Islet of Langerhans (tissue), 1 donor: ENCODE data around the gene BCOR.

Source experiments
- FAIRE-seq: peaks from one replicate; lab custom pipeline; 2011; peaks lifted over from hg19 to GRCh38; lab: Jason Lieb, UNC

BCOR gene

DNA sequence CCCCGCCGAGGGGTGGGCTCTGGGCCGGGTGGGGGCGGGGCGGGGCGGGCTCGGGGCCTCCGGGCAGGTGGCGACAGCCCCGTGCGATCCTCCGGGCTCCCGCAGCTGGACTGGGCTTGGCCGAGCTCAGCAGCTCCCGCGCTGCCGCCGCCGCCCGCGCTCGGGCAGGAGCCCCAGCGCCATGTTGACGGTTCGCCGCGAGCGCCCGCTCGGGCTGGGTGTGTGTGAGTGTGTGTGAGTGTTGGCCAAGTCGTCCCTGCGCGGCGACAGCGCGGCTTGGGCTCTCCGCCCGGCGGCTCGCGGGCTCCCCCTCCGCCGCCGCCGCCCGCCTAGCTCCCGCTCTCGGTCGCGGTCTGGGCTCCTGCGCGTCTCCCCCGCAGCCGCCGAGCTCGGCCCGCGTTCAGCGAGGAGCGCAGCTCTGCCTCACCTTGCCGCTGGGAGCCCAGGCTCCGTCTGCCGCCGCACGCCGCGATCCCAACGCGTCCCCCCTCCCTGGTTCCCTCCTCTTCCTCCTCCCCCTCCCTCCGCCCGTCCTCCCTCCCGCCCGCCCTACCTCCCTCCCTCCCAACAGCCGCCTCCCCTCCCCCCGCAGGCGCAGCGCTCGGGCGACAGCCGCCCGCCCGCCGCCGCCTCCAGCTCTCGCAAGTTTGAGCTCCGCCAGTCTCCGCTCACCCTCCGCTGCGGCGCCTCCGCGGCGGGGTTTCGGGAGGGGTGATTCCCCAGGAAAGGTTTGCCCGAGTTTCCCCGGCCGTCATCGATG is at the start of gene BCOR:
TSS of gene BCOR (minus strand) at position 455 of the 760 bp plus-strand sequence. CDS start 20,029 bp downstream, outside the sequence.
- FAIRE-seq, result no peak

DNA sequence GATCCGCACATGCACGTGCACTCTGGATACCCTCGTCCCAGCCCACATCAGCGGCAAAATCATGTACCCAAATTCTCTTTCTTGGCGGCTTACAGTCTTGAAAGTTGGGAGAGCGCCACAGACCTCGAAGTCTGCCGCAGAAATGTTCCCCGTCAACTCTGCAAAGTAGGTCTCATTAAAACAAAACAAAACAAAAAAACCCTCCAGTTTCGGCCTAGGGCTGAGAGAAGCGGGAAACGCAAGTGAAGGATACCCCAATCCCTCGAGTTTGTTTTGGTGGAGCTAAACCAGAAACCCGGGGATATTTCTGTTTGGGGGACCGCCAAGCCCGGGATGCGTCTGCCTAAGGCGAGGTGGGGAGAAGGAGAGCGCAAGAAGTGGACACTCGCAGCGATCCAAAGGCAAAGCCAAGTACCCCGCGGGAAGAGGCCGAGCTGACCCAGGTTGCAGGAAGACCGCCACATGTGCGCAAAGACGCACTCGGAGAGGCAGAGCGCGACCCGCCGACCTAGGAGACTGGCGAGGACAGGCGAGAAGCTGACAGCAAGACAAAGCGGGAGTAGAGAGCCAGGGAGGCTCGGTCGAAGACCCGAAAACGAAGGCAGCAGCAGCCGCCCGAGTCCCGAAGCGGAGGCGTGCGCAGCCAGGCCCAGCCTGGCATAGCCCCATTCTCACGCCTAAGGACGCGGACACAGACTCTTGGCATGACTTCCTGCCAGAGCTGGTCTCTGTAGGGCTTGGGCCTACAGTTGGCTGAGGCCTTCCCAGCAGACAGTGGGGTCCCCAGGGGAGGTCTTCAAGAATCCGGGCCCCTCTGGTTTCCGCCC is 49.6 kb upstream of the BCOR start:
- FAIRE-seq, result no peak

DNA sequence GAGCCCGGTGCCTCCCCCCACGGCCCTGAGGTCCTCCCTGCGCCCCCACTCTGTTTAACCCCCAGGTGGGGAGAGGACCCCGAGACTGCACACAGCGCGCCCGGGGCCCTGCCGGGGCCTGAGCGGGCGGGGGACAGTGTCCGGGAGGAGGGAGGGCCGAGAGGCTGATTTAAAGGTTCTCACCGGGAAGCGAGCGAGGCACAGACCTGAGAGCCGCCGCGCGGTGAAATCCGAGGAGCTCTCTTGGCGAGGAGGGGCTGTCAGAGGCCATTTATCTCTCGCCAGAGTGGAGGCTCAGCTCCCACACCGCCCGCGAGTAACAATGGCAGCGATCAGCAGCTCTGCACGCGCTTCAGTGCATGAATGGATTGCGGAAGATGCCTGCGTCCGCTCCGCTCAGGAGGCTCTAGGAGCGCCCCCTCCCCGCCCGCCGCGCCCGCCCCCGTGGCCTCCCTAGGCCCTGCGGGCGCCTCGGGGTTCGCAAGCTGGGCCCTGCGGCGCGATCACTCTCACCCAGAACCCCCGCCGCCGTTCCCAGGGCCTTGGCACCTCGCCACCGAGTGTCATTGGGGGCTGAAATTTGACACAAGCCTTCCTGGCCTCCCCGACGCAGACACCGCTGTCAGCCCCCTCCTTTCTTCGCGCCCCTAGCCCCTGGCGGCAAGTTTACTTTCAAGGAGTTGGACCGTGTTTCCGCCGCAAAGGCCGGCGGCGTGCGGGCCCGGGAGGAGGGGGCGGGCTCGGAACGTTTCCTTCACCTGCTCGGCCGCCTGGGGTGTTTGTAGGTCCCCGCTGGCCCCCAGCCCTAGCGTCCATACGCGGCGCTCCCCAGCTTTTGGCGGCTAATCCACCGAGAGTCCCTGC is 48.7 kb upstream of the BCOR start:
- FAIRE-seq, result no peak

DNA sequence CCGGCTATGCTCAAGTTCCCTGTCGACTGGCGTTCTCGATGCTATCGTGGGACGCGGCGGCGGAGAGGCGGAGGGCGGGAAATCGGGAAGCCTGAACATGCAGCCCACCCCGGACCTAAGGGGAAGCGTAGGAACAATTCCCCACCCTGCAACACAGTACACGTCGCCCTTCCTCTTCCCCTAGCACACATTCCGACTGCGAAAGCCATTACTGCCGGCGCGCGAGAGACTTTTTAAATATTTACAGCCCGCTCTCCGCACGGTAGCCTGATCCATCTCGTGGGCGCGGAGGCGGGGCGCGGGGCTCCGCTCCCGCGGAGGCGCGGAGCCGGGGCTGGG is 48.1 kb upstream of the BCOR start:
- no peak for FAIRE-seq

DNA sequence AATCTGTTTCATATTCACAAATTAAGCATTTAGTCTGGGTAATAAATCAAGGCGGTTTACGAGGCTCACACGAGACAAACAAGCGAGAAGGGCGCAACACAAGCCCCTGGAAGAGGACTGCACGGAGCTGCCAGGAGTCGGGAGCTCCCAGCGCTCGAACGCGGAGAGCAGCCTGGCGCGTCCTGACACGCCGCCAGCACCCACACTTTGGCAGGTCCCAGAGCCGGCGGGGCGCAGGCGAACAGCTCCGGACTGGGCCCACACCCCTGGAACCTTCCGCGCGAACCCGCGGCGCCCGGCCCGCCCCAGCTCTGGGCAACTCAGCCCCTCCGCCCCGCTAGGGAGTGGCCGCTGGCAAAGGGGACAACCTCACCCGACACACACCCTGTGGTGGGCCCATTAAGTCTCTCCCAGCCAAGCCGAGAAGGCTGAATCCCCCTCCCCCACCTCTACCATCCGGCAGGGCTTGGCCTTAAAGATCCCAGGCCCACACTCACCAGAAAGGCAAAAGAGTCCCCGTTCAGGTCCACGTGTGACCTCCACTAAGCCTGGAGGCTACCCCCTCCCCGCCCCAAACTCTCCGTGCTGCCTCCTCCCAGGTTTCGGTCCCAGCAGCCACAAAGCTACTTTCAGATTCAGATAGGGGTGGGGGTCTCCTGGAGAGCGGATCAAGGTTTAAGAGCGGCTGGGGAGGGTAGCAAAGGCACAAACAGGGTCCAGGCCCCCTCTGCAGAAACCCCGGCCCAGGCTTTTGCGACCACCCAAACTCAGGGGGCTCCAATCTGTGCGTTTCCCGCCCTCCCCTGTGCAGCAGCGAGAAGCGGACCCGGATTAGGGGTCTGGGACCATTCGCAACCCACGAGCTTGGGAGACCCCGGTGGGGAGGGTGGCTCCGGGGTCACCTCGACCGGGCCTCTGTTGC is 47.5 kb upstream of the BCOR start:
- no peak for FAIRE-seq

GRCh38 chrX:40144576-40144975 is 46.8 kb upstream of the BCOR start:
- FAIRE-seq, result no peak

- FAIRE-seq, result no peak
Measured at GRCh38 chrX:40143987-40144386, 46.2 kb upstream of the BCOR start.

DNA sequence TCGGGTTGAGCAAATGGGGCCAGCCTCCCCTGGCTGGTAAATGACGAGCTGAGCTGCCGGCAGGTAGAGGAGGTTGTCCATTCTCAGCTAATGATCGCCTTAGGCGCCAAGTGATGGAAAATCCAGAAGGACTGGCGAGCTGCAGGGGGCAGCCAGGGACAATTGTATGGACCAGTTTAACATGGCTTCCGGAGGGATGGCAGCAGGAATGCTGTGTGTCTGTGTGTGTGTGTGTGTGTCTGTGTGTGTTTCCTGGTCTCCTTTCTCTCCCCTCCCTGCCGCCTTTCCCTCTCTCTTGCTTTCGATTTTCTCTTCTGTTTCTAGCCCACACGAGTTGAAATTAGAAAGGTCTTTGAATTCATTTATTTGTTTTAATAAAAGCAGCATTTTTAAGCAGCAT is 45.2 kb upstream of the BCOR start:
- FAIRE-seq, result no peak

DNA sequence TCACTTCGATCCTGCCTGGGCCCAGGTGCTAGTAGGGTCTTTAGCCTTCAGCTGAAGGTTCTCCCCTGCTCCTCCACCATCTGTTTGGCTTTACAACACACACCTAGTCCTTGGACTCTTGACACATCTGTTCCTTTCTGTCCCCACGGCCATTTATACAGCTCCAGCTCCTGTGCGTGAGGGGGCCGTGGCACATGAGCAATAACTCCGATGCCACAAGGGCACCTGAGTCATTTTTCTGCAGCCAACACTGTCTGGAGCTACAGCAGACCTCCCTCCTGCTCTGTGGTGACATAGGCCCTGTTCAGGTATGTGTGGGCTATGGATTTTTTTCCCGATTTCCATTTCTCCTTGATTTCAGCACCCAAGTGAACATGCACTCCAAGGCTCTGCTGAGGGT is 44.7 kb upstream of the BCOR start:
- no peak for FAIRE-seq

DNA sequence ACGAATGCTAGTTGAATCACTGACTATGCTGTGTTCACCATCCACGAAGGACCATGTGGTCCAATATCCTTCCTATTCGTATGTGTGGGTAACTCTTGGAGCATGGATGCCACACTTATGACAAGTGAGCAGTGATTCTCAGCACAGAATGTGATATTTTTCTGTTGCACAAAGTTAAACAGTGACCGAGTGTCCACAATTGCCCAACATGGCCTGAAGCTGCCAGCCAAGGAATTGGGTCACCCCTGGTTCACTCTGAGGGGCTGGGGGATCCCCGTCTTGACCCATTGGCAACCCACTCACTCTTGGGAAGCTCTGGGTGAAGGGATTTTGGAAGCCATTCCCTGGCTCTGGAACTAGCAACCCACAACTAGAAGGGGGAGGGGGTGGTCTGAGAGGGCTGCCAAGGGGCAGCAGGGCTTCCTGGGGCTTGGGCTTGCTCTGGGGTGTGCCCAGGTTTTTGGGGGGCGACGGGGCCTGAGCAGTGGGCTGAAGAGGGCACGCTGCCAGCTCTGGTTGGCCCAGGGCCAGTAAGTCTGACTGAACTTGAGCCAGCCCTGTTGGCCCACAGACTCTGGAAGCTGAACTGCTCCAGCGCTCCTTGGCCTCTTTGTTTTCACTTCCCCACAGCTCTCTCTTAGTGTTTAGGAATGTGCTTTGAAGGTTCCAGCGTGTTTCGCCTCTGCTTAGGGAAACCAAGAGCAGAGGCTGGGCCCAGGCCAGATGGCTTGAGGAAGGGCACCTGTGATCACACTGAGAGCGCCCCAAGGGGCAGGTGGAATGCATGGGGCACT is 43.1 kb upstream of the BCOR start:
- FAIRE-seq, result no peak

- FAIRE-seq, result no peak
Measured at GRCh38 chrX:40132751-40133150, 35.0 kb upstream of the BCOR start.

- no peak for FAIRE-seq
Measured at GRCh38 chrX:40131654-40132337, 34.0 kb upstream of the BCOR start.

GRCh38 chrX:40130207-40130606 is 32.4 kb upstream of the BCOR start:
- FAIRE-seq, result no peak

- no peak for FAIRE-seq
Measured at GRCh38 chrX:40127052-40127451, 29.3 kb upstream of the BCOR start.

DNA sequence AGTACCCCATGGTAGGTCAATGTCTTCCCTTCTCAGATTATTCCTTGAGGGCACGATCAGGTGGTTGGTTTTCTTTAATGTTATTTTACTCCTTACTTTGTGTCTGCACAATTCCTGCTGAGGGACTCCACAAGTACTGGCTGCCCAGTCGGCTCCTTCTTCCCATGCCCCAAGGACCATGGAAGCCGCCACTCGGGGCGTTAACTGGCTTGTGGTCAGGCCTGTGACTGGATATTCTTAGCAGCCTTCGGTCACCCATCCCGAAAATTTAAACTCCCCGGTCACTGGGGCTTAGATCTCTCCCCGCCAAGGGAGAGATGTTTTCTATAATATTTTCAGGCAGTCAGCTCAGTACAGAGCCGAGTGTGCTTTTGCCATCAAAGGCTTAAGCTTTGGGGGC is 24.7 kb upstream of the BCOR start:
- FAIRE-seq, result no peak

- no peak for FAIRE-seq
Measured at GRCh38 chrX:40121618-40122017, 23.9 kb upstream of the BCOR start.

GRCh38 chrX:40120838-40121580 is 23.3 kb upstream of the BCOR start:
- FAIRE-seq, result no peak

DNA sequence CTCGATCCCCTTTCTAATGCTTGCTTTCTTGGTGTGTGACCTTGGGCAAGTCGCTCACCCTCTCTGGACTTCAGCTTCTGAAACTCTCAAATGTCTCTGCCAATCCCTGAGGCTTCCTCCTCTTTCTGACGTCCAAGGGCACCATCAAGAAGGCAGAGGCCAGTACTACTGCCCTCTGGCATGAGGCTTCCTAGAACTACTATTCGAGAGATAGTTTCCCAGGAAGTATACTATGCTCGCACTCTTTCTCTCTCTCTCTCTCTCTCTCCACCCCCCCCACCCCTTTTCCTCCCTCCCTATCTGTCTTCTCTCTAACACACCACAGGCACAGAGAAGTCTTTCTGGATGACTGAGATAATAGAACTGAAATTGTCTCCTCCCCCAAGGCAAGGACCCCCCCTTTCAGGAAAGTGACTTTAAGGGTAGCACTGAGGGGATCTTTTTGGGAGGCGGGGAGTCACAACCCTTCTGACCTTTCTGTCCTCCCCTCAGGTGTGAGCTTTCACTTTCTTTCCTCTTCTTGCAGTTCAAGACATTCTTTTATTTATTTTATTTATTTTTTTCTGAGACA is 20.0 kb upstream of the BCOR start:
- FAIRE-seq, result no peak

- no peak for FAIRE-seq
Measured at GRCh38 chrX:40116925-40117324, 19.2 kb upstream of the BCOR start.
